CD4-positive, alpha-beta T cell treated with Interferon alpha-2 for 1 hour (primary cell): ENCODE measurements around the gene GRAP2.
"Not testable (repeated sequence)": the region's sequence is repeated elsewhere in the genome, so short reads cannot be mapped to it uniquely, and the experiment has no call there.

Source experiments
- DNase-seq, 2 donors: peaks; one replicate each; pipeline ENCODE4 v3.0.0-alpha.2; 2020 to 2022

GRAP2 gene

GRCh38 chr22:39900306-39901227, at the start of gene GRAP2:
GRAP2 (plus strand) TSS chr22:39901084; CDS start chr22:39947107, 46,023 bp downstream.
- peak; percentile 75 to 88 for DNase-seq

- no peak for DNase-seq
These were observed 49.1 kb upstream of the GRAP2 start for GRCh38 chr22:39851606-39852315.

- no peak for DNase-seq
These were observed 48.1 kb upstream of the GRAP2 start for GRCh38 chr22:39852799-39853198.

GRCh38 chr22:39856588-39856987, 44.3 kb upstream of the GRAP2 start:
- DNase-seq = no peak

- DNase-seq = no peak
These were observed 40.8 kb upstream of the GRAP2 start for GRCh38 chr22:39859903-39860588.

- no peak for DNase-seq
These were observed 32.1 kb upstream of the GRAP2 start for GRCh38 chr22:39868741-39869140.

GRCh38 chr22:39869797-39870196, 31.1 kb upstream of the GRAP2 start:
- not testable (repeated sequence) for DNase-seq

GRCh38 chr22:39871008-39871798, 29.7 kb upstream of the GRAP2 start:
- no peak for DNase-seq

- DNase-seq = no peak
These were observed 28.3 kb upstream of the GRAP2 start for GRCh38 chr22:39872548-39872947.

GRCh38 chr22:39873965-39874364, 26.9 kb upstream of the GRAP2 start:
- DNase-seq = no peak

GRCh38 chr22:39875176-39875885, 25.6 kb upstream of the GRAP2 start:
- DNase-seq = not testable (repeated sequence)

- DNase-seq = no peak
These were observed 23.6 kb upstream of the GRAP2 start for GRCh38 chr22:39877079-39877845.

- DNase-seq = no peak
These were observed 20.2 kb upstream of the GRAP2 start for GRCh38 chr22:39880722-39881121.

- DNase-seq = no peak
These were observed 17.8 kb upstream of the GRAP2 start for GRCh38 chr22:39883057-39883456.

GRCh38 chr22:39889924-39890323, 11.0 kb upstream of the GRAP2 start:
- not testable (repeated sequence) for DNase-seq

- DNase-seq = no peak
These were observed 7.4 kb upstream of the GRAP2 start, which contains the start of gene ENTHD1 for GRCh38 chr22:39893526-39893925. ENTHD1 (minus strand) TSS chr22:39893760; CDS start chr22:39887748, 6,012 bp downstream.

GRCh38 chr22:39894554-39895092, 6.3 kb upstream of the GRAP2 start:
- DNase-seq = no peak

- no peak for DNase-seq
These were observed 5.2 kb upstream of the GRAP2 start for GRCh38 chr22:39895682-39896081.

GRCh38 chr22:39896313-39896996, 4.4 kb upstream of the GRAP2 start:
- DNase-seq = no peak

- DNase-seq = no peak
These were observed 3.0 kb upstream of the GRAP2 start for GRCh38 chr22:39897841-39898240.
